GM12892 (cell line): ENCODE measurements around the gene CCS.

ENCODE experiments used
- POLR2A ChIP-seq: IDR thresholded peaks from 2 replicates; pipeline ENCODE4 v1.6.1; 2011; ENCODE audit warnings: low read depth, low read length, control low read depth
- POLR2AphosphoS5 ChIP-seq: IDR thresholded peaks from 2 replicates; pipeline ENCODE4 v1.6.1; 2011; ENCODE audit warnings: low read depth, low read length, control low read depth

DNA sequence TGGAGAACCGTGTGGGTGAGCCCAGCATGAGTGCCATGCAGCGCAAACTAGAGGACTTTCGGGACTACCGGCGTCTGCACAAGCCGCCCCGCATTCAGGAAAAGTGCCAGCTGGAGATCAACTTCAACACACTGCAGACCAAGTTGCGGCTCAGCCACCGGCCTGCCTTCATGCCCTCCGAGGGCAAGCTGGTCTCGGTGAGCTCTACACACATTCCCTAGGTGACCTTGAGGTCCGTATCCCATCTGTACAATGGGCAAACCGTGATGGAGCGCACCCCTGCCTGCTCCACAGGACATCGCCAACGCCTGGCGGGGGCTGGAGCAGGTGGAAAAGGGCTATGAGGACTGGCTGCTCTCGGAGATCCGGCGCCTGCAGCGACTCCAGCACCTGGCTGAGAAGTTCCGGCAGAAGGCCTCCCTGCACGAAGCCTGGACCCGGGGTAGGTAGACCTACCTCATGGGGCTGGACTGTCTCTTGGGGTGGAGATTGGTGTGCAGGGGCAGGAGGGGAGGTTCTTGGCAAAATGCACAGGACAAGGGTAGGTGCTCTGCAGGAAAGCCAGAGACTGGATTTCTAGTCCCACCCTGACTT lies 35.2 kb upstream of the CCS start:
- TF ChIP-seq POLR2AphosphoS5 (no peak), POLR2A (no peak)
